Stimulated activated CD4-positive, alpha-beta T cell treated with anti-CD3 and anti-CD28 coated beads, Interleukin-4, amount 100 ng/mL, for 48 hours (primary cell): ENCODE measurements around the gene ARHGAP26.

ENCODE experiments used
- DNase-seq, 2 donors: peaks; one replicate each; pipeline ENCODE4 v3.0.0-alpha.2; 2020; ENCODE audit warnings: low read depth in 2 of 2

The ARHGAP26 gene

DNA sequence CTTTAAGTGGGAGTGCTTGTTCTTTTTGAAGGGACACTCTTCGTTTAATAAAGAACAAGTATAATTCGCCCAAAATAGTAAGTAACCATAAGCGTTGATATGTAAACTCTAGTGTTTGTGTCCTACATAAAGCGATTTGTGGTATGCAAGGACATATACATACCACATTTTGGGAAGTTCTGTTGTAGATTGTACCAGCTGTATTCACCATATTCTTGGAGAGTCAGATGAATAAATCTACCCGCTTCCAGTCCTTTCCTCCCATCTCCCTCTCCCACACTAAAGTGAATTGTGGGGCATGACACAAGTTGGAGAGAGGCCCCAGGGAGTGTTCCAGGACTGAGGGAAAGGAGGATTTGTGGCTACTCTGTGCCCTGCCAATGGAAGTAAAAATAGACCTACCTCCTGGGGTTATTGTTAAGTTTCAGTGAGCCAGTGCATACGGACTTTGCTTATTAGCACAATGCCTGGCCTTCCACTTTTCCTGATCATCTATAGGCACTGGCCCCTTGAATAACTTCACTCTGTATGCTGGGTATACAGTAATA, 40.6 kb downstream of the ARHGAP26 start:
- no peak for DNase-seq

DNA sequence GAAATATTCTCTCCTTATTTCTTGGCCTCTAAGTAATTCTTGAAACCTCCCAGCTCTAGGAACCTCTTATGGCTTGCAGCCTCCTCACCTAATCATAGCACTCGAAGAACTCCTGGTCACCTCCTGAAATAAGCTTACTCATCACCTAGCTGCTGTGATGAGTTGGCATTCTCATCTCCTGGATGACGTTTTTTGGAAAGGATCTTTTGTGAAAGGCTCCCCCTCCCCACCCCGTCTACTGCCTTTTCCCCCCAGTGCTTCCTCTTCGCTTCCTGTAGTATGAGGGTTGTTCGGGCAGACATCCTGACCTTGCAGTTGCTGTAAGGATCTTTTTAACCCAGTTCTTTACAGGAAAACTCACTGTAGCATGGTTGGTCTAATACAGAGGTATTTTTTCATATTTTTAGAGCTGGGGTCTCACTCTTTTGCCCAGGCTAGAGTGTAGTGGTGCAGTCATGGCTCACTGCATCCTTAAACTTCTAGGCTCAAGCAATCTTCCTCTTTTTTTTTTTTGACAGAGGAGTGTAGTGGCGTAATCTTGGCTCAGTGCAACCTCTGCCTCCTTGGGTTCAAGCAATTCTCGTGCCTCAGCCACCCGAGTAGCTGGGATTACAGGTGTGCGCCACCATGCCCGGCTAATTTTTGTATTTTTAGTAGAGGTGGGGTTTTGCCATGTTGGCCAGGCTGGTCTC, 41.8 kb downstream of the ARHGAP26 start:
- DNase-seq = no peak

- no peak for DNase-seq
These were observed 43.0 kb downstream of the ARHGAP26 start for GRCh38 chr5:142813220-142813619.

- DNase-seq = no peak
These were observed 43.9 kb downstream of the ARHGAP26 start for GRCh38 chr5:142814122-142814521.

GRCh38 chr5:142815469-142815868, 45.3 kb downstream of the ARHGAP26 start:
- no peak for DNase-seq

DNA sequence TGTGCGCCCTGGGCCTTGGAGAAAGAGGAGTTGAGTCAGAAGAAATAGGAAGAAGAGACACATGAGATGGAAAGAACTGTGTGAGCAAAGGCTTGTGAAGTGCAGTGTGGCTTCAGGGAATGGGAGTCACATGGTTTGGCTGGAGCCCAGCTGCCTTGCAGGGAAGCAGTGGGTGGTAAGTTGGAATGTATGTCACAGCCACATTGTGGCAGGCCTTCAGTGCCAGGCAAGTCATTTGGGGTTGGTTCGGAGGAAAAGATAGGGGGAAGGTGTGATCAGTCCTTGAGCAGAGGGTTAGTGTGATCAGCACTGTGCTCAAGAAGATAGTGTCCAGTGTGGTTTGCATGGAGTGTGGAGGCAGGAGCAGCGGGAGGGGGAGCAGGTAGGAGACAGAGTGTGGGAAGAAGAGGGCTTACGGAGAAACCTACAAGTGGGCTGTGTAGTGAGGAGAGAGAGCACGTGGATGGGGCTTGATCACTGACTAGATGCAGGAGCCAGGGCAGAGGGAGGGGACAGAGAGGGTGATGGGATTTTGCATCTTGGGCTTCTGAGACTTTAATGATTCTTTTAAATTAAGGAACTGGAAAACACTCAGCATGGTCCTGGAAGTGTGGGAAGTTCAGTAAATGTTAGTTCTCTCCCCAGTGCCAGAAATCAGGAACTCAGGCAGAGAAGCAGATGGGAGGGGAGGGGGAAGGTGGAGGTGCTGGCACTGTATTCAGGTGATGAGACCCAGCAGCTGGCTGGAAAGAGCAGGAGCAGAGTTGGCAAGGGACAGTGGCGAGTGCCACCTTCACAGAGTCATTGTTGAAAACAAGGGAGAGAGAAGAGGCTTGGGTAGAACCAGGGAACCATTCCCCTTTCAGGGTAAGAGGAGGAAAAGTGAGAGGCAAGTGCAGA, 46.6 kb downstream of the ARHGAP26 start:
- DNase-seq = no peak

DNA sequence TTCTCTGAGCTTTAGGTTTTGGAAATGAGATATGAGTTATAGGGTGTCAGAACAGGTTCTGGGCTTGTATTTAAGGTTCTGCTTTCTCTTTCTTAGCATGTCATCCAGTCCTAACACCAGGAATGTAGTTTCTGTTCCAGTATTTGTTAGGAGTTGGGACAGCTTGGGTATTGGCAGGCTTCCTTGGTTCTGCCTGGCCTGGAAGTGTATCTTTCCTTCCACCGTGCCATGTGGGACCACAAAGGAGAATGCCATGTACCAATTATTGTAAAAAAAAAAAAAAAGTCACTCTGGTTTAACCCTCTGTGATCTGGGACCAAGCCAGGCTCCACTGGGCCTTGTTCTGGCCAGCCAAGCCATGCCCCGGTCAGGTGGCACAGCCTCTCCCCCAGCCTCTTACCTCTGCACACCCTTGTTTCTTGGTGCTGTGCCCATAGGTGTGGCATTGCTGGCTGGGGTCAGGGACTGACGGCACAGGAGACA, 47.8 kb downstream of the ARHGAP26 start:
- DNase-seq = no peak

DNA sequence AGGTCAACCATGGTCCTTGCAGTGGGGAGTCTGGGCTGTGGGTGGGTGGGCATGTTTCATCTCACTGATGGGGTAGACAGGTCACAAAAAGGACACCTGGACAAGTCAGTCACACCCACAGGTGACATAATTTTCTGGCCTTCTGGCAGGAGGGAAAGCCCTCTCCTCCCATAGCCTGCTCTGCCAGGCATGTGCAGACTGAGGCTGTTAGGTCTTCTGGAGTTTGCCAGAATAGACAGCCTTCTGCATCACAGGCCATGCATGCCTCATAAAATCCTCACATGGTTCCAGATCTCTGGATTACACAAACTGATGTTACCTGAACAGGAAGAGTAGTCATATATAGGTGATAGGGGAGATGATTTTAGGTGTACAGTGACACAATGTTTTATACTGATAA, 49.1 kb downstream of the ARHGAP26 start:
- DNase-seq = no peak

- DNase-seq = no peak
These were observed 49.6 kb downstream of the ARHGAP26 start for GRCh38 chr5:142819825-142820224.

DNA sequence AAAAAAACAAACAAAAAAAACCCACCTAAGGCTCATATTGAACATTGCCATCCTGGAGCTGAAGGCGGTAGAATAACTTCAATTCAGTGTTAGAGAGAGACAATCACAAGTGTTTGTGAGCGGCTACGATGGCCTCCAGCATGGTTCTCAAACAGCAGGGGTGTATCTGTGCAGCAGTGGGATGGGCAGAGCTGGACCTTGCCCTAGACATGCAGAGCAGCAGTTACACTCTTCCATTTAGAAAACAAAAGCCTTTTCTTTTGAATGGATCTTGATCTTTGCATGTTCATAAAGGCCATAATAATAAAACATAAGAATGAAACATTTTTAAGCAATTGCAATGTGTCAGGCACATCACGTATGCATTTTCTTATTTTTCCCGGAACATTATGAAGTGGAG, 50.3 kb downstream of the ARHGAP26 start:
- DNase-seq = no peak

GRCh38 chr5:142821034-142821732, 51.0 kb downstream of the ARHGAP26 start:
- DNase-seq = no peak

DNA sequence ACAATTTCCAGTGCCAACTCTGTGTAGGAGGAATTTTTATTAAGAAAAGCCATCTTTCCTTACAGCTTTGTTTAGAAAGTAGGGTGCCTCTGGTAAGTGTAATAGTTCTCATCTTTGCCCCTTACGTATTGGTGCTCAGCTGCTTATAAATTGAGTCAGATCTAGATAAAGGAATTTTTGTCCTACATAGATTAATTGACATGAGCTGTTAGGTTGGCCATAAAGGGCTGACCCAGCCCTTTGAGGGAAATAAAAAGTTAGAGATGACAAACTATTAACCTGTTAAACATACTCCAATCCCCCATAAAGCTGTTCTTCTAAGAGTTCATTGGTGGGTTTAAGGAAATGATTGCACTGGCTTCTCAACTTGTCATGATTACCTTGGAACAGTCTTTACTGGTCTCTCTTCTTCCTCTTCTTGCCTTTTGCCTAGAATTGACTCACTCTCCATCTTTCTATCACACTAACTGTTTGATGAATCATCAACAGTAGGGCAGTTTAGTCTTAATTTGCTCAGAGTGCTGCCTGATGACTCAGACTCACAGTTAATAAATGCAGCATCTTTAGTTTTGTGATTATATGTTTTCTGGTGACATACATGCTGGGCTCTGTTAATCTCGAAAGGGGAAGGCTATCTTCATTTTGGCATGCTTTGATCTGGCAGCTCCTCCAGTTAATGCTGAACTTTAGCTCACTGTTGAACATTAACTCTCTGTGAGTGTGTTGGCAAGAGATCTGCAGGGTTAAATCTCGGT, 51.7 kb downstream of the ARHGAP26 start:
- DNase-seq = no peak

DNA sequence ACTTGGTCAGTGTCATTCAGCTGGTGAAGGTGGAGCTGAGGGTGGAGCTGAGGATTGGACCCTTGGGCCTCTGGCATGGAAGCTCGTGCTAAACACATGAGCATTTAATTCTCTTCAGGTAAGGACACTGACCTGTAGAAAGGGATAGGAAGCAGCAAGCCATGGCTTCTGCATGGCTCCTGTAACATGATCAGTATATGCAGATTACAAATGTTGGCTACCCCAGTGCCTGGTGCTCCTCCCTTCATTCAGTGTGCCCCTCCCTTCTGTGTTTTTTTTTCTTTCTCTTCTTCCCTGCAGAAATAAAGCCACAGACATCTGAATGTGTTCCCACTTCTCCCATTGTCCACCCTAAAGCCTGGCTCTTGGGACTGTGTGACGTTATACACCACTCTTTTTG, 52.9 kb downstream of the ARHGAP26 start:
- no peak for DNase-seq

DNA sequence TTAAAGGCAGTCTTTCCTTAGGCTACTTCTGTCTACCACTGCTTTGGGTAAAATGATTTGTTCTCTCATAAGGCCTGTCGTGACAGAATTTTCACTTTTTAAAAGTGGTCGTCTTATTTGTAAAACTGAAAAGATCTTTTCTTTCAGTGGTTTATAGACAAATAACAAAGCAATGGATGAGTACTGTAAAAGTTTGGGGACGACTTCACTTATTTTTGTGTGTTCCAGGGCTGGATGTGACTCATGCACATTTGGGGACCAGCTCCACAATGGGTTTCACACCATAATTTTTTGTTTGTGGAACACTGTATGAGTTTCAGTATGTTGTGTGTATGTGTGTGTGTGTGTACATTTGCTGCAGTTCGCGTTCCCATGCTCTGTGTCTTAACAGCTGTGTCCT, 53.6 kb downstream of the ARHGAP26 start:
- DNase-seq = no peak

DNA sequence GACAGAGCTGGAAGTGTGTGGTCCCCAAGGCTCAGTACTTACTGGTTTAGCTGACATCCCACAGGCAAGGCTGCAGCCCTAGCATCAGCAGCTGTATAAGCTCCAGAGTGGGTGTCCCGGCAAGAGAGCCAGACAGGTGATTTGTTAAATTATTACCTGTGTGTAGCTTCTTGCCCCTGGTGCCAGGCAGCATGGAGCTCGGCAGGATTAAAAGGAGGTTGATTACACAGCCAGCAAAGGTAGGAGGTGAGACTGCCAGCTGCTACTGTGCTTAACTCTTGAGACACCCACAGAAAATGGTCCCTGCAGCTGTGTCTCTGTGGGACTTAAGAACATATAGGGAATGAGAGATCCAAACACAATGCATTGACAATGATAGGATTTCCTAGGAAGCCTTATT, 54.2 kb downstream of the ARHGAP26 start:
- DNase-seq = no peak

GRCh38 chr5:142825378-142826089, 55.4 kb downstream of the ARHGAP26 start:
- no peak for DNase-seq

DNA sequence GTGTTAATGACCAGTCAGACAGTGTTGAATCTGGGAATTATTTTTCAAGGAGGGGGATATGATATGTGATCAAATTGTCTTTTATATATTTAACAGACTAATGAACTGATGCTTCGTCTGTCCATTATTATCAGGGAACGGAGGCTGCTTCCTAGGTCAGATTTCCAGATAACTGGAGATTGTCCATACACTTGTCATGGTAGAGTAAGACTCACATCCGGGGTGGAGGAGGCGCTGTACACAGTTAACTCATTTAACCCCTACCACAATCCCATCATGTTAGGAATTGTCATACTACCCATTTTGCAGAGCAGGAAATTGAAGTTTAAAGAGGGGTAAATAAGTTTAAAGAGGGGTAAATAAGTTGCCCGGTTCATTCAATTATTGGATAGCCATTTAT, 55.9 kb downstream of the ARHGAP26 start:
- no peak for DNase-seq

DNA sequence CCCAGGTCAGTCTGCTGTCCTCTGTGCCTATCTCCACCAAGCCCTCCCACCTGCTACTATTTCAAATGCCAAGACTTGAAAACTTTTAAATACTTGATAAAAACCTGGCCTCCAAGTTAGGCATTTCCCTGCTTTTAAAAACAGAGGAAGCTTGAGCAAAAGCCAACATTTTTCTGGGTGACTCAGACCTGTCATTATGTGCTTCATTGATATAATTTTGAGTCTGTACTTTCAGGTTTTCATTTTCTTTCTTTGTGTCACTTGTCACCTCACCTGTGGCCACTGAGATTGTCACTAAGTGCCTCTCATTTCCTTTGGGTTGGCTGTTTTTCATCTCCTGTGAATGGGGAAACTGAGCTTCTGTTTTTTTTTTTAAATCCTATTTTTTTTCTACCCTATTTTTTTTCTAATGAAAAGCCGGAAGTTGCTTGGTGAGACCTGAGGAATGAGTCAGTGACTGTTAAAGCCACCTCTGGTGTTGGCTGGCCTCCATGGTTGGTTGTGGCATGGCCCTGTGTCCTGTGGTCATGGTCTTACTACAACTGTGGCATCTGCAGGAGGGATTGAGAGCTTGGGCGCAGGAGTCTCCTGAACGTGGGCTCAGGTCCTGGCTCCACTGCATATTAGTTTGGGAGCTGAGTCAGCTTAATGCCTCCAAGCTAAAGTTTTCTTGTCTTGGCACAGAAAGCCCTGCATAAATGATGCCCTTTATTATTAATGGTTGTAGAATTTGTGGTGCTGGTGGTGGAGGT, 56.7 kb downstream of the ARHGAP26 start:
- DNase-seq = no peak

- DNase-seq = no peak
These were observed 57.9 kb downstream of the ARHGAP26 start for GRCh38 chr5:142827934-142828576.
